ENCODE measurements around the gene TOLLIP. TPM values are rescaled to one million over a fixed set of nuclear protein-coding genes. Genes with fewer than 3 reads are reported as not detected.

Gene TOLLIP
- total RNA-seq, 1 experiment from 2014 or later: 32.3 TPM

DNA sequence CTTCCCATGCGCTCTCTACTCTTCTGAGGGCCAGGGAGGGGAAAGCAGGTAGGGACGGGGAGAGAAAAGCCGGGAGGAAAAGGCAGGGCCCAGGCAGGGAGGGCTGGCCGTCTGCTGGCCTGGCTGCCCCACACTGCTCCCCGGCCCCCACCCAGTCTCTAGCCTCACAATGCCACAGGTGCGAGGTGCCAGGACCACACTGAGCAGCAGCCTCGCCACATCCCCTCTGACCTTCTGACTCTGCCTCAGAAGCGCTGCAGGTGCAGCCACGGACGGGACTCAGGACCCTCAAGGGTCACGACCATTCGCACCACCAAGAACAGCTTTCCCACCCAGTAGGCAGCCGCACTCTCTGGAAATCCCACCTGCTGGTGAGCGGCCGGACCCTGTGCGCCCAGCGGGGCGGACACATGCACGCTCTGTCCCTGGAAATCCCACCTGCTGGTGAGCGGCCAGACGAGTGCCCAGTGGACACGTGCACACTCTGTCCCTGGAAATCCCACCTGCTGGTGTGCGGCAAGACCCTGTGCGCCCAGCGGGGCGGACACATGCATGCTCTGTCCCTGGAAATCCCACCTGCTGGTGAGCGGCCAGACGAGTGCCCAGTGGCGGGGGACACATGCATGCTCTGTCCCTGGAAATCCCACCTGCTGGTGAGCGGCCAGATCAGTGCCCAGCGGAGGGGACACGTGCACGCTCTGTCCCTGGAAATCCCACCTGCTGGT is 20.1 kb downstream of the TOLLIP start:
- ATAC-seq (no peak), DNase-seq (ENCODE audit: low spot score) (no peak)
- Mint-ChIP-seq H3K36me3 (peaks cover 15% of the 10 kb centered on the region), H3K9me3 (no peaks in the 10 kb centered on the region; the same call in 1 of the 2 replicates), H3K4me1 (no peaks in the 10 kb centered on the region), H3K27ac (no peak overlapping the region), H3K27me3 (ENCODE audit: low read depth) (no peaks in the 10 kb centered on the region), H3K4me3 (no peak overlapping the region)
- TF ChIP-seq ERG (CRISPR knock-in tag; IDR thresholded peaks at IDR 0.05) (no peak), ZNF138 (CRISPR knock-in tag; conservative IDR thresholded peaks at IDR 0.05) (no peak)
- TF ChIP-seq, protein P1, sequence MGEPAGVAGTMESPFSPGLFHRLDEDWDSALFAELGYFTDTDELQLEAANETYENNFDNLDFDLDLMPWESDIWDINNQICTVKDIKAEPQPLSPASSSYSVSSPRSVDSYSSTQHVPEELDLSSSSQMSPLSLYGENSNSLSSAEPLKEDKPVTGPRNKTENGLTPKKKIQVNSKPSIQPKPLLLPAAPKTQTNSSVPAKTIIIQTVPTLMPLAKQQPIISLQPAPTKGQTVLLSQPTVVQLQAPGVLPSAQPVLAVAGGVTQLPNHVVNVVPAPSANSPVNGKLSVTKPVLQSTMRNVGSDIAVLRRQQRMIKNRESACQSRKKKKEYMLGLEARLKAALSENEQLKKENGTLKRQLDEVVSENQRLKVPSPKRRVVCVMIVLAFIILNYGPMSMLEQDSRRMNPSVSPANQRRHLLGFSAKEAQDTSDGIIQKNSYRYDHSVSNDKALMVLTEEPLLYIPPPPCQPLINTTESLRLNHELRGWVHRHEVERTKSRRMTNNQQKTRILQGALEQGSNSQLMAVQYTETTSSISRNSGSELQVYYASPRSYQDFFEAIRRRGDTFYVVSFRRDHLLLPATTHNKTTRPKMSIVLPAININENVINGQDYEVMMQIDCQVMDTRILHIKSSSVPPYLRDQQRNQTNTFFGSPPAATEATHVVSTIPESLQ (CRISPR knock-in tag; IDR thresholded peaks at IDR 0.05): no peak
- TF ChIP-seq, protein P2, sequence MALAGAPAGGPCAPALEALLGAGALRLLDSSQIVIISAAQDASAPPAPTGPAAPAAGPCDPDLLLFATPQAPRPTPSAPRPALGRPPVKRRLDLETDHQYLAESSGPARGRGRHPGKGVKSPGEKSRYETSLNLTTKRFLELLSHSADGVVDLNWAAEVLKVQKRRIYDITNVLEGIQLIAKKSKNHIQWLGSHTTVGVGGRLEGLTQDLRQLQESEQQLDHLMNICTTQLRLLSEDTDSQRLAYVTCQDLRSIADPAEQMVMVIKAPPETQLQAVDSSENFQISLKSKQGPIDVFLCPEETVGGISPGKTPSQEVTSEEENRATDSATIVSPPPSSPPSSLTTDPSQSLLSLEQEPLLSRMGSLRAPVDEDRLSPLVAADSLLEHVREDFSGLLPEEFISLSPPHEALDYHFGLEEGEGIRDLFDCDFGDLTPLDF (CRISPR knock-in tag; IDR thresholded peaks at IDR 0.05): no peak
- ChIA-PET CTCF (no interaction called here), POLR2A (no interaction called here)

- H3K4me1 Mint-ChIP-seq: no peaks in the 10 kb centered on the region
- ATAC-seq (no peak), DNase-seq (ENCODE audit: low spot score) (no peak)
- ChIA-PET POLR2A (no interaction called here), CTCF (no interaction called here)
- H3K27ac Mint-ChIP-seq: no peak overlapping the region
- H3K9me3 Mint-ChIP-seq: no peaks in the 10 kb centered on the region; the same call in 1 of the 2 replicates
- H3K4me3 Mint-ChIP-seq: no peak overlapping the region
- TF ChIP-seq ELF4 (CRISPR knock-in tag; IDR thresholded peaks at IDR 0.05; ENCODE audit: low read depth): no peak
- no peak for TF ChIP-seq SMAD3 (CRISPR knock-in tag; IDR thresholded peaks at IDR 0.05; ENCODE audit: borderline replicate concordance)
- TF ChIP-seq, protein P3, sequence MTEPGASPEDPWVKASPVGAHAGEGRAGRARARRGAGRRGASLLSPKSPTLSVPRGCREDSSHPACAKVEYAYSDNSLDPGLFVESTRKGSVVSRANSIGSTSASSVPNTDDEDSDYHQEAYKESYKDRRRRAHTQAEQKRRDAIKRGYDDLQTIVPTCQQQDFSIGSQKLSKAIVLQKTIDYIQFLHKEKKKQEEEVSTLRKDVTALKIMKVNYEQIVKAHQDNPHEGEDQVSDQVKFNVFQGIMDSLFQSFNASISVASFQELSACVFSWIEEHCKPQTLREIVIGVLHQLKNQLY (CRISPR knock-in tag; IDR thresholded peaks at IDR 0.05): no peak
- no peak for TF ChIP-seq ZNF423 (CRISPR knock-in tag; IDR thresholded peaks at IDR 0.05)
- no peak for TF ChIP-seq OVOL2 (CRISPR knock-in tag; IDR thresholded peaks at IDR 0.05; ENCODE audit: borderline replicate concordance)
- no peak for TF ChIP-seq MXD4 (CRISPR knock-in tag; IDR thresholded peaks at IDR 0.05; ENCODE audit: borderline replicate concordance)
- TF ChIP-seq, protein P4, sequence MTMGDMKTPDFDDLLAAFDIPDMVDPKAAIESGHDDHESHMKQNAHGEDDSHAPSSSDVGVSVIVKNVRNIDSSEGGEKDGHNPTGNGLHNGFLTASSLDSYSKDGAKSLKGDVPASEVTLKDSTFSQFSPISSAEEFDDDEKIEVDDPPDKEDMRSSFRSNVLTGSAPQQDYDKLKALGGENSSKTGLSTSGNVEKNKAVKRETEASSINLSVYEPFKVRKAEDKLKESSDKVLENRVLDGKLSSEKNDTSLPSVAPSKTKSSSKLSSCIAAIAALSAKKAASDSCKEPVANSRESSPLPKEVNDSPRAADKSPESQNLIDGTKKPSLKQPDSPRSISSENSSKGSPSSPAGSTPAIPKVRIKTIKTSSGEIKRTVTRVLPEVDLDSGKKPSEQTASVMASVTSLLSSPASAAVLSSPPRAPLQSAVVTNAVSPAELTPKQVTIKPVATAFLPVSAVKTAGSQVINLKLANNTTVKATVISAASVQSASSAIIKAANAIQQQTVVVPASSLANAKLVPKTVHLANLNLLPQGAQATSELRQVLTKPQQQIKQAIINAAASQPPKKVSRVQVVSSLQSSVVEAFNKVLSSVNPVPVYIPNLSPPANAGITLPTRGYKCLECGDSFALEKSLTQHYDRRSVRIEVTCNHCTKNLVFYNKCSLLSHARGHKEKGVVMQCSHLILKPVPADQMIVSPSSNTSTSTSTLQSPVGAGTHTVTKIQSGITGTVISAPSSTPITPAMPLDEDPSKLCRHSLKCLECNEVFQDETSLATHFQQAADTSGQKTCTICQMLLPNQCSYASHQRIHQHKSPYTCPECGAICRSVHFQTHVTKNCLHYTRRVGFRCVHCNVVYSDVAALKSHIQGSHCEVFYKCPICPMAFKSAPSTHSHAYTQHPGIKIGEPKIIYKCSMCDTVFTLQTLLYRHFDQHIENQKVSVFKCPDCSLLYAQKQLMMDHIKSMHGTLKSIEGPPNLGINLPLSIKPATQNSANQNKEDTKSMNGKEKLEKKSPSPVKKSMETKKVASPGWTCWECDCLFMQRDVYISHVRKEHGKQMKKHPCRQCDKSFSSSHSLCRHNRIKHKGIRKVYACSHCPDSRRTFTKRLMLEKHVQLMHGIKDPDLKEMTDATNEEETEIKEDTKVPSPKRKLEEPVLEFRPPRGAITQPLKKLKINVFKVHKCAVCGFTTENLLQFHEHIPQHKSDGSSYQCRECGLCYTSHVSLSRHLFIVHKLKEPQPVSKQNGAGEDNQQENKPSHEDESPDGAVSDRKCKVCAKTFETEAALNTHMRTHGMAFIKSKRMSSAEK (CRISPR knock-in tag; IDR thresholded peaks at IDR 0.05; ENCODE audit: borderline replicate concordance): no peak
- TF ChIP-seq GABPB1 (CRISPR knock-in tag; IDR thresholded peaks at IDR 0.05): no peak
- no peak for TF ChIP-seq IRF2 (CRISPR knock-in tag; IDR thresholded peaks at IDR 0.05; ENCODE audit: borderline replicate concordance, low read depth)
- no peak for TF ChIP-seq GTF2I (CRISPR knock-in tag; conservative IDR thresholded peaks at IDR 0.05)
- TF ChIP-seq ZNF512 (CRISPR knock-in tag; IDR thresholded peaks at IDR 0.05; ENCODE audit: borderline replicate concordance): no peak
- TF ChIP-seq ZNF317 (CRISPR knock-in tag; IDR thresholded peaks at IDR 0.05; ENCODE audit: borderline replicate concordance, low read depth): no peak
- no peak for TF ChIP-seq CDX4 (CRISPR knock-in tag; IDR thresholded peaks at IDR 0.05; ENCODE audit: borderline replicate concordance)
- peaks cover 15% of the 10 kb centered on the region for H3K36me3 Mint-ChIP-seq
- no peaks in the 10 kb centered on the region for H3K27me3 Mint-ChIP-seq (ENCODE audit: low read depth)
Measured at GRCh38 chr11:1288426-1289151, 20.8 kb downstream of the TOLLIP start.

All from WTC11 (cell line).